OCI-LY1 (cell line): ENCODE data around the gene MUC2.

Experiments
- H2AFZ ChIP-seq: fragments of 200-600 bp; sonication (generic), shearing (Covaris generic); 2 replicates; pipeline ENCODE4 v1.6.0; 2014; ENCODE audit warnings: antibody characterized with exemption, mild to moderate bottlenecking, low read length
- H3F3A ChIP-seq: fragments of 200-600 bp; sonication (generic), shearing (Covaris generic); 2 replicates; pipeline ENCODE4 v1.6.0; 2014; ENCODE audit warnings: mild to moderate bottlenecking, antibody characterized with exemption, low read length, moderate library complexity; ENCODE audit not compliant: insufficient read depth
- H3K27ac ChIP-seq: fragments of 200-600 bp; sonication (generic); 2 replicates; pipeline ENCODE4 v1.5.1; 2014; ENCODE audit warnings: low read length, mixed run types, mild to moderate bottlenecking, low read depth; ENCODE audit not compliant: poor library complexity, severe bottlenecking
- H3K27me3 ChIP-seq: fragments of 200-600 bp; sonication (generic); 2 replicates; pipeline ENCODE4 v1.6.0; 2014; ENCODE audit warnings: antibody characterized with exemption, mild to moderate bottlenecking, low read length, moderate library complexity; ENCODE audit not compliant: insufficient read depth
- H3K36me3 ChIP-seq: fragments of 200-600 bp; sonication (generic); 2 replicates; pipeline ENCODE4 v1.6.1; 2014; ENCODE audit warnings: mild to moderate bottlenecking, antibody characterized with exemption, low read length, moderate library complexity, mixed read lengths; ENCODE audit not compliant: insufficient read depth
- H3K4me1 ChIP-seq: fragments of 200-600 bp; sonication (generic); 2 replicates; pipeline ENCODE4 v1.5.1; 2014; ENCODE audit warnings: mild to moderate bottlenecking, low read length, moderate library complexity; ENCODE audit not compliant: insufficient read depth, severe bottlenecking
- H3K4me2 ChIP-seq: fragments of 200-600 bp; sonication (generic), shearing (Covaris generic); 2 replicates; pipeline ENCODE4 v1.6.1; 2014; ENCODE audit warnings: low read length
- H3K4me3 ChIP-seq: fragments of 200-600 bp; sonication (generic); 2 replicates; pipeline ENCODE4 v1.5.1; 2014; ENCODE audit warnings: low read length, low read depth, mild to moderate bottlenecking, mixed read lengths; ENCODE audit not compliant: poor library complexity, severe bottlenecking
- H3K79me2 ChIP-seq: fragments of 200-600 bp; shearing (Covaris generic); 2 replicates; pipeline ENCODE4 v1.6.1; 2016; ENCODE audit warnings: mixed run types, low read length, mixed read lengths; ENCODE audit not compliant: insufficient read depth
- H3K9ac ChIP-seq: fragments of 200-600 bp; sonication (generic), shearing (Covaris generic); 2 replicates; pipeline ENCODE4 v1.6.1; 2014; ENCODE audit warnings: mild to moderate bottlenecking, low read length, mixed read lengths
- H3K9me2 ChIP-seq: fragments of 200-600 bp; sonication (generic), shearing (Covaris generic); 2 replicates; pipeline ENCODE4 v1.6.1; 2014; ENCODE audit warnings: low read depth, mild to moderate bottlenecking, low read length, mixed read lengths
- H3K9me3 ChIP-seq: fragments of 200-600 bp; shearing (Covaris generic); 2 replicates; pipeline ENCODE4 v1.6.1; 2014; ENCODE audit warnings: low read length, mixed read lengths
- H4K20me1 ChIP-seq: fragments of 200-600 bp; sonication (generic), shearing (Covaris generic); 2 replicates; pipeline ENCODE4 v1.6.0; 2016; ENCODE audit warnings: mild to moderate bottlenecking, low read length; ENCODE audit not compliant: insufficient read depth
- CTCF ChIP-seq: fragments of 200-600 bp; sonication (generic), shearing (Covaris generic); IDR thresholded peaks from 2 replicates; pipeline ENCODE4 v1.5.1; 2017; ENCODE audit warnings: mild to moderate bottlenecking, antibody characterized with exemption, low read length, moderate library complexity, mixed read lengths
- EZH2 ChIP-seq: fragments of 200-600 bp; sonication (generic), shearing (Covaris generic); IDR thresholded peaks from 2 replicates; pipeline ENCODE4 v1.8.0; 2017; ENCODE audit warnings: borderline replicate concordance, mixed run types, mild to moderate bottlenecking, antibody characterized with exemption, low read length, moderate library complexity, mixed read lengths

Gene MUC2

GRCh38 chr11:1084561-1085439, 10.1 kb downstream of the MUC2 start:
- no peaks in the 10 kb centered on the region for H3K9me3 ChIP-seq
- no peaks in the 10 kb centered on the region for H3K79me2 ChIP-seq
- H2AFZ ChIP-seq: no peak overlapping the region
- no peaks in the 10 kb centered on the region for H3K9me2 ChIP-seq
- H3F3A ChIP-seq: no peaks in the 10 kb centered on the region
- H3K9ac ChIP-seq: no peak overlapping the region
- no peak overlapping the region for H3K4me2 ChIP-seq
- no peaks in the 10 kb centered on the region for H3K27me3 ChIP-seq
- no peaks in the 10 kb centered on the region for H4K20me1 ChIP-seq
- H3K36me3 ChIP-seq: no peaks in the 10 kb centered on the region
- no peaks in the 10 kb centered on the region for H3K4me1 ChIP-seq
- TF ChIP-seq EZH2: no peak
- TF ChIP-seq CTCF: no peak
- H3K27ac ChIP-seq: no peak overlapping the region
- H3K4me3 ChIP-seq: no peak overlapping the region

- no peaks in the 10 kb centered on the region for H3K9me2 ChIP-seq
- no peaks in the 10 kb centered on the region for H3K27me3 ChIP-seq
- H3K79me2 ChIP-seq: no peaks in the 10 kb centered on the region
- H3K9ac ChIP-seq: no peak overlapping the region
- H3K4me3 ChIP-seq: no peak overlapping the region
- H3K4me2 ChIP-seq: no peak overlapping the region
- TF ChIP-seq CTCF (no peak), EZH2 (no peak)
- H3K4me1 ChIP-seq: no peaks in the 10 kb centered on the region
- no peak overlapping the region for H3K27ac ChIP-seq
- H3K36me3 ChIP-seq: no peaks in the 10 kb centered on the region
- no peaks in the 10 kb centered on the region for H3F3A ChIP-seq
- H4K20me1 ChIP-seq: no peaks in the 10 kb centered on the region
- no peak overlapping the region for H2AFZ ChIP-seq
- no peaks in the 10 kb centered on the region for H3K9me3 ChIP-seq
These were observed 10.9 kb downstream of the MUC2 start for GRCh38 chr11:1085440-1086170.

- TF ChIP-seq CTCF (no peak), EZH2 (no peak)
- Histone ChIP-seq H3K4me3 (no peak overlapping the region), H3K27ac (no peak overlapping the region), H3K4me2 (no peak overlapping the region), H3K36me3 (no peaks in the 10 kb centered on the region), H3K9me3 (no peaks in the 10 kb centered on the region), H3F3A (no peaks in the 10 kb centered on the region), H3K27me3 (no peaks in the 10 kb centered on the region), H3K9ac (no peak overlapping the region), H3K9me2 (no peaks in the 10 kb centered on the region), H3K4me1 (no peaks in the 10 kb centered on the region), H2AFZ (no peak overlapping the region), H4K20me1 (no peaks in the 10 kb centered on the region), H3K79me2 (no peaks in the 10 kb centered on the region)
These were observed 11.8 kb downstream of the MUC2 start for GRCh38 chr11:1086171-1087102.
